Right kidney (tissue), 1 donor: Measurements from ENCODE around the gene METTL9.
"Not testable (repeated sequence)": the region's sequence is repeated elsewhere in the genome, so short reads cannot be mapped to it uniquely, and the experiment has no call there.

Source experiments
- DNase-seq: peaks from one replicate; pipeline ENCODE4 v3.0.0-alpha.2; 2016

METTL9 gene

GRCh38 chr16:21635694-21636093, 36.3 kb downstream of the METTL9 start:
- DNase-seq = not testable (repeated sequence)

- no peak for DNase-seq
Measured at GRCh38 chr16:21637032-21637968, 37.9 kb downstream of the METTL9 start.

- no peak for DNase-seq
Measured at GRCh38 chr16:21638573-21638975, 39.2 kb downstream of the METTL9 start.

- no peak for DNase-seq
Measured at GRCh38 chr16:21639493-21639892, 40.1 kb downstream of the METTL9 start.

GRCh38 chr16:21641916-21642315, 42.5 kb downstream of the METTL9 start:
- DNase-seq = no peak

- no peak for DNase-seq
Measured at GRCh38 chr16:21642861-21643260, 43.5 kb downstream of the METTL9 start.

DNA sequence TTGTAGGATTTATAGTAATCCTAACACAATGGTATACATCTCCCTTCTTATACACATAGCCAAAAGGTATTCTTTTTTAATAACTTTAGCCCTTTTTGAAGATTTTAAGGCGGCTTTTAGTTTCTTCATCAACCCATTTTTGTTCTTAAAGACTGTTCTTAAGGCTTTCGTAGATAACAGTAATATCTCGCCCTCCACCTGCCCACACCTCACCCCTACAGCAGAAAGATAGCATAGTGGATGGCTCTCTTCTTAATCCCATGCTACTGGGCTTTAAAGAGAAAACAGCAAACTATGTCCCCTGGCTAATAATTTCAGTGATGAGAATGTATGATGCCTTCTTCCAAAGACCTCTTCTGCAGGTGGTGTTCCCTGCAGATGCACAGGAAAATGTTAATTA, 44.4 kb downstream of the METTL9 start:
- DNase-seq = no peak

DNA sequence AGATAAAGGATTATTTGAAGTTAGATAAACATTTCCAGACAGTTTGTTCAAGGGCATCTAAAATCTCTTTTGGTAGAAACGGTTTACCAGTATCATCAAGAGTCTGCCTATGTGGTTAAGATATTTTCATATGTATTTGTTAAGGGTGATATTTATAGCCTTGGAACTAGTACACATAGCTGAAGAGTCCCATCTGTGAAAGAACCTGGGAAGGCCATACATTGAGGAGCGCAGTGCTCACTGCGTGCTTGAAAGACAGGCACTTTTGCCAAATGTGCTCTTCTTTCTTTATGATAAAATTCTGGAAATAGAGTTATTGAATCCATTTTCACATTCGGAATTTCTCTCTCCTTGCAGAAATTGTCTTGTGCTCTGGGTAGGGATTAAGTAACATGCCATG, 45.3 kb downstream of the METTL9 start:
- no peak for DNase-seq

- no peak for DNase-seq
Measured at GRCh38 chr16:21645261-21645721, 45.9 kb downstream of the METTL9 start.

- DNase-seq = no peak
Measured at GRCh38 chr16:21646091-21646490, 46.7 kb downstream of the METTL9 start.

DNA sequence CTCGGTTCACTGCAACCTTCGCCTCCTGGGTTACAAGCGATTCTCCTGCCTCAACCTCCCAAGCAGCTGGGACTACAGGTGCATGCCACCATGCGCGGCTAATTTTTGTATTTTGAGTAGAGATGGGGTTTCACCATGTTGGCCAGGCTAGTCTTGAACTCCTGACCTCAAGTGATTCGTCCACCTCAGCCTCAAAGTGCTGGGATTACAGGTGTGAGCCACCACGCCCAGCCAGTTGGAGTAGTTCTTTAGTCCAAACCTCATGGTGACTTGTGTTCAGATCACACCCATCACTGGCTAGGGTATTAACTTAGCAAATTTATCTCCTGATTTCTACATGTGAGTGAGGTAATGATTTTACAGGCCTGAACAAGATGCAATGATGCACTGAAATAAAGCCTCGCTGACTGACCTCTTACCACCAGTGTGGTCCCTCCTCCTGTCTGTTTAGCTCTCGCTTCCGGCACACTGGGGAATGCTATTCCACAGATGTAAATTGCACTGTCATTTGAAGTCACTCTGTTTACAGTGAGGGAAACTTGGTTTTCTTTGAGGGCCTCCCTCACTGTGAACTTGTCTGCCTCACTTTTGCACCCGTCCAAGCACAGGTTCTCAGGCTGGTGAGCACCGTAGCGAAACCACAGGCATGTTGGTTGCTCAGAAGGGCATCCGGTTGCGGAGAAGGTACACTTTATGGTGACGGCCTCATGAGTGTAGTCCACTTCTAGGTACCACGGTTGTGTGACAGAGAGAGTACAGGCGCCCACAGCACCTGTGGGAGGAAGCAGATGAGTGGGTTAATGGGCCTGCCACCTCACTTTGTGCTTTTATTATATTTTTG, 47.6 kb downstream of the METTL9 start:
- DNase-seq = no peak

- DNase-seq = no peak
Measured at GRCh38 chr16:21647562-21648164, 48.3 kb downstream of the METTL9 start.

DNA sequence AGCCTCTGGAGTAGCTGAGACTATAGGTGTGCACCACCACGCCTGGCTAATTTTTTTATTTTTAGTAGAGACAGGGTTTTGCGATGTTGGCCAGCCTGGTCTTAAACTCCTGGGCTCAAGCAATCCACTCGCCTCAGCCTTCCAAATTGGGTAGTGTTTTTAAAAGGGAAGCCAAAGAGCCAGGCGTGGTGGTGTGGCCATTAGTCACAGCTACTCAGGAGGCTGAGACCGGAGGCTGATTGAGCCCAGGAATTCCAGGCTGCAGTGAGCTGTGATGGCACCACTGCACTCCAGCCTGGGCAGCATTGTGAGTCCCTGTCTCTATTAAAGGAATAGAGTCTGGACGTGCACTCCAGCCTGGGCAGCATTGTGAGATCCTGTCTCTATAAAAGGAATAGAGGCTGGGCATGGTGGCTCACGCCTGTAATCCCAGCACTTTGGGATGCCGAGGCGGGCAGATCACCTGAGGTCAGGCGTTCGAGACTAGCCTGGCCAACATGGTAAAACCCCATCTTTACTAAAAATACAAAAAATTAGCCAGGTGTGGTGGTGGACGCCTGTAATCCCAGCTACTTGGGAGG, 50.5 kb downstream of the METTL9 start:
- not testable (repeated sequence) for DNase-seq

- DNase-seq = no peak
Measured at GRCh38 chr16:21650521-21650920, 51.1 kb downstream of the METTL9 start.

DNA sequence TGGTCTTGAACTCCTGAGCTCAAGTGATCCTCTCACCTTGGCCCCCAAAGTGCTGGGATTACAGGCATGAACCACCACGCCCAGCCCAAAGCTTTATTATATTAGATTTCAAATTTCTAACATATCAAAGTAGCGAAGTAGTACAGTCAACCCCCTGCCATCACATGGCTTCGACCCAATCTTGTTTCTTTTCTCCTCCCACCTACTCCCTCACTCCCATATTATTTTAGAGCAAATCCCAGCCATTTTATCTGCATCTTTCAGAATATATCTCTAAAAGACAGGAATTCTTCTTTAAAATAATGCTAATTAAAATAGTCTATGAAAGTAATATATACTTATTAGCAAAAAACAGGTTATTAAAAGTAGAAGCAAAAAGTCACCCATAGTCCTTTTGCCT, 52.1 kb downstream of the METTL9 start:
- no peak for DNase-seq

- no peak for DNase-seq
Measured at GRCh38 chr16:21652453-21652852, 53.1 kb downstream of the METTL9 start, which contains the start of gene IGSF6. Gene IGSF6, minus strand, starts transcription at chr16:21652608. Its CDS starts 10 bp downstream, at chr16:21652598.

DNA sequence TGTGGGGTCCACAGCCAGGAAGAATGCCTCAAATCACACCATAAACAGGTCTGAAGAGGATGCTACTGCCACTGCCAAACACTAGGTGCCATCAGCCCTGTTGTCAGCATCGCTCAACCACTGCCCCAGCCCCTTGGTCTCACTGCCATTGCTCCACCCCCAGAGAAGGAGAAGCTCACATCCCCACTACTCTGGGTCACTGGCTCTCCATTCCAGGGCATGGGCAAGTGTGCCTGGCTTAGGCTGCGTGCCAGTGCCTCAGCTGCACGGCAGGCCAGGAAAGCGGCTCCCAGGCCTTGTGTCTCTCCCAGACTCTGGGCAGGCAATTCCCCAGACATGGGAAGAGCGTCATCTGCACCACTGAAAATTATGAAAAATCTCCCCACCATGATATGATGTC, 54.2 kb downstream of the METTL9 start:
- no peak for DNase-seq

- DNase-seq = no peak
Measured at GRCh38 chr16:21654466-21654865, 55.1 kb downstream of the METTL9 start.

DNA sequence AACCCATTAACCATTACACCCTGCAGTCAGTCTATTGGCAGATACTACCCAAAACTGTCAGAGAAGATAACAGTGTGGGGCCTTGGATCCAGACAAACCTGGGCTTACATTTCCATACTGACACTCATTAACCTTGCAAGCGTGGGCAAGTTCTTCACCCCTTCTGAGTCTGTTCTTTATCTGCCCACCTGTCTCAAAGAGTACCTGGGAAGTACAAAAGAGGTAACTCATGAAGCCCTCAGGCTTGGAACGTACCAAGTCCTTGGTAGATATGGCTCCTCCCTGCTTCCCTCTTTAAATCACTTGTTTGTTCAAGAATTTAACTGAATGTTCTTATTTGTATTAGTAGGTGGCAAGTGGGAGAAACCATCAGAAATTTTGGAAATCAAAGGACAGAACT, 55.5 kb downstream of the METTL9 start:
- DNase-seq = no peak

- no peak for DNase-seq
Measured at GRCh38 chr16:21656795-21657768, 57.7 kb downstream of the METTL9 start.

DNA sequence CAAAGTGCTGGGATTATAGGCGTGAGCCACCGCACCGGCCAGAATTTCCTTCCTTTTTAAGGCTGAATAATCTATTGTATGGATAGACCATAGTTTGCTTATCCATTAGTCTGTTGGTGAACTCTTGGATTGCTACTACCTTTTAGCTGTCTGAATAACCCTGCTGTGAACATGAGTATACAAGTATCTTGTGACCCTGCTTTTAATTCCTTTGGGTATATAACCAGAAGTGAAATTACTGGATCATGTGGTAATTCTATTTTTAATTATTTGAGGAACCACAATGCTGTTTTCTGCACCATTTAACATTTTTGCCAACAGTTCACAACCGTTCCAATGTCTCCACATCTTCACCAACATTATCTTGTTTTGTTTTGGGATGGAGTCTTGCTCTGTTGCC, 59.7 kb downstream of the METTL9 start:
- no peak for DNase-seq
